Ramos (cell line): Measurements from ENCODE around the gene SIM2.

Experiments used
- in situ Hi-C: fragments of 300-500 bp; cut with MboI; formaldehyde crosslinking; loops from one replicate; pipeline ENCODE4 v1.14.3; 2022; ENCODE audit warnings: low sequenced_read_pairs; ENCODE audit not compliant: unreplicated experiment

SIM2 gene

GRCh38 chr21:36756527-36756926 is 57.6 kb downstream of the SIM2 start:
- in situ Hi-C loops, result no loop called here

GRCh38 chr21:36757196-36757595 is 58.3 kb downstream of the SIM2 start:
- in situ Hi-C loops, result no loop called here

GRCh38 chr21:36759348-36760083 is 60.6 kb downstream of the SIM2 start:
- in situ Hi-C loops, result no loop called here

GRCh38 chr21:36761685-36762084 is 62.8 kb downstream of the SIM2 start:
- in situ Hi-C loops, result no loop called here

- in situ Hi-C loops, result no loop called here
Measured at GRCh38 chr21:36762642-36763041, 63.7 kb downstream of the SIM2 start.

- in situ Hi-C loops, result no loop called here
Measured at GRCh38 chr21:36763305-36763704, 64.4 kb downstream of the SIM2 start.

GRCh38 chr21:36765229-36765628 is 66.3 kb downstream of the SIM2 start:
- in situ Hi-C loops, result no loop called here

GRCh38 chr21:36766511-36766910 is 67.6 kb downstream of the SIM2 start:
- in situ Hi-C loops, result no loop called here

- in situ Hi-C loops, result no loop called here
Measured at GRCh38 chr21:36767096-36767495, 68.2 kb downstream of the SIM2 start.

- in situ Hi-C loops, result no loop called here
Measured at GRCh38 chr21:36768496-36768895, 69.6 kb downstream of the SIM2 start.

- in situ Hi-C loops, result no loop called here
Measured at GRCh38 chr21:36769051-36769839, 70.3 kb downstream of the SIM2 start.

GRCh38 chr21:36773117-36773516 is 74.2 kb downstream of the SIM2 start:
- in situ Hi-C loops, result no loop called here

- in situ Hi-C loops, result no loop called here
Measured at GRCh38 chr21:36773995-36774394, 75.1 kb downstream of the SIM2 start.

GRCh38 chr21:36776981-36777617 is 78.2 kb downstream of the SIM2 start:
- in situ Hi-C loops, result no loop called here

- in situ Hi-C loops, result no loop called here
Measured at GRCh38 chr21:36780861-36781260, 81.9 kb downstream of the SIM2 start.

GRCh38 chr21:36783612-36784374 is 84.9 kb downstream of the SIM2 start:
- in situ Hi-C loops, result no loop called here

- in situ Hi-C loops, result no loop called here
Measured at GRCh38 chr21:36784947-36785346, 86.0 kb downstream of the SIM2 start.

- in situ Hi-C loops, result no loop called here
Measured at GRCh38 chr21:36785615-36786014, 86.7 kb downstream of the SIM2 start.

- in situ Hi-C loops, result no loop called here
Measured at GRCh38 chr21:36786186-36786585, 87.3 kb downstream of the SIM2 start.

GRCh38 chr21:36788120-36788638 is 89.3 kb downstream of the SIM2 start:
- in situ Hi-C loops, result no loop called here
